Thyroid gland (tissue), 4 donors: Measurements from ENCODE around the gene PLCG2.

ENCODE experiments used
- POLR2A ChIP-seq, 2 donors: fragments of 450-650 bp; IDR thresholded peaks; one replicate each; pipeline ENCODE4 v1.6.1; 2017; ENCODE audit warnings: antibody characterized with exemption in 2 of 2, mild to moderate bottlenecking in 2 of 2, moderate library complexity in 1 of 2
- TF ChIP-seq, protein P1 (sequence below), 6 experiments: fragments of 200-600 bp in 3 of 6; fragments of 450-650 bp in 3 of 6; sonication (generic) in 3 of 6; IDR thresholded peaks; one replicate each; pipeline ENCODE4 v1.5.1; 2016 to 2019; ENCODE audit warnings: antibody characterized with exemption in 6 of 6, mild to moderate bottlenecking in 2 of 6, inconsistent platforms in 1 of 6, moderate library complexity in 1 of 6

DNA sequence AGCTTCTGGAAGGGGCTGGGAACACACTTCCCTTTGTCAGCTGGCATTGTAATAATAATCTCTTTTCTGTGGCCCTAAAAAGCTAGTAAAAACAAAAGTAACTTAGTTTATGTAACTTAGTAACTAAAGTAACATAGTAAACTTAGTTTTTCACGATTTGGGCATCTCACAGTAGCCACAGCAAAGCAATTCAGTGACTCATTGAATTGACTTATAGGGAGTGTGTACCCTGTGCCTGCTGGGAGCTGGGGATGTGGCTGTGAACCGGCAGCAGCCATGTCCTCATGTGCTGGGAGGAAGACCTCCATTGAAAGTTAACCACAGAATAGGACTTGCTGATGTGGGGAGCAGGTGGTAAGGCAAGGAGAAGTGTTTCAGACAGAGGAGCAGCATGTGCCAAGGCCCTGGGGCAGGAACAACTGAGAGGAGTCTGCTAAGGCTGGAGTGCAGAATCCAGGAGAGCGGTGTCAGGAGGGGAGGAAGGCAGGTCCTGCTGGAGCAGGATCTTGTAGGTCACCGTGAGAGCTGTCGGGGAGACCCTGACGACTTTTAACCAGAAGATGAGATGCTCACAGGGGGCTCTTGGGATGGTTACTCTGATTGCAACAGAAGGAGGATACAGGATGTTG is 112.8 kb downstream of the PLCG2 start:
- TF ChIP-seq, protein P1, sequence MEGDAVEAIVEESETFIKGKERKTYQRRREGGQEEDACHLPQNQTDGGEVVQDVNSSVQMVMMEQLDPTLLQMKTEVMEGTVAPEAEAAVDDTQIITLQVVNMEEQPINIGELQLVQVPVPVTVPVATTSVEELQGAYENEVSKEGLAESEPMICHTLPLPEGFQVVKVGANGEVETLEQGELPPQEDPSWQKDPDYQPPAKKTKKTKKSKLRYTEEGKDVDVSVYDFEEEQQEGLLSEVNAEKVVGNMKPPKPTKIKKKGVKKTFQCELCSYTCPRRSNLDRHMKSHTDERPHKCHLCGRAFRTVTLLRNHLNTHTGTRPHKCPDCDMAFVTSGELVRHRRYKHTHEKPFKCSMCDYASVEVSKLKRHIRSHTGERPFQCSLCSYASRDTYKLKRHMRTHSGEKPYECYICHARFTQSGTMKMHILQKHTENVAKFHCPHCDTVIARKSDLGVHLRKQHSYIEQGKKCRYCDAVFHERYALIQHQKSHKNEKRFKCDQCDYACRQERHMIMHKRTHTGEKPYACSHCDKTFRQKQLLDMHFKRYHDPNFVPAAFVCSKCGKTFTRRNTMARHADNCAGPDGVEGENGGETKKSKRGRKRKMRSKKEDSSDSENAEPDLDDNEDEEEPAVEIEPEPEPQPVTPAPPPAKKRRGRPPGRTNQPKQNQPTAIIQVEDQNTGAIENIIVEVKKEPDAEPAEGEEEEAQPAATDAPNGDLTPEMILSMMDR (IDR thresholded peaks at IDR 0.05), result no peak
- no peak for TF ChIP-seq POLR2A (IDR thresholded peaks at IDR 0.05)
